Transverse colon (tissue), 4 donors: Measurements from ENCODE around the gene SLC6A1. TPM values are rescaled to one million over a fixed set of nuclear protein-coding genes. Genes with fewer than 3 reads are reported as not detected.

Experiments used
- DNase-seq: peaks from one replicate; pipeline ENCODE4 v3.0.0-alpha.2; 2019
- H3K27ac ChIP-seq, 4 donors: fragments of 200-600 bp; sonication (generic); 2 replicates each; pipeline ENCODE4 v1.5.1; 2016 to 2018; ENCODE audit warnings: inconsistent platforms in 4 of 4
- H3K27me3 ChIP-seq: fragments of 200-600 bp; sonication (generic); 2 replicates; pipeline ENCODE4 v1.5.1; 2017; ENCODE audit warnings: inconsistent platforms
- H3K36me3 ChIP-seq, 4 donors: fragments of 200-600 bp; sonication (generic); 2 replicates each; pipeline ENCODE4 v1.5.1; 2017 to 2019; ENCODE audit warnings: inconsistent platforms in 4 of 4
- H3K4me1 ChIP-seq, 4 donors: fragments of 200-600 bp; sonication (generic); 2 replicates each; pipeline ENCODE4 v1.5.1; 2017 to 2020; ENCODE audit warnings: inconsistent platforms in 4 of 4
- H3K4me3 ChIP-seq, 4 donors: fragments of 200-600 bp; sonication (generic); 1 replicate in 1 of 4; 2 replicates in 3 of 4; pipeline versions ENCODE4 v1.5.1 to v1.6.1; 2017 to 2019; ENCODE audit warnings: inconsistent platforms in 4 of 4
- H3K9me3 ChIP-seq, 2 donors: fragments of 200-600 bp; sonication (generic); 2 replicates each; pipeline ENCODE4 v1.5.1; 2017 to 2019; ENCODE audit warnings: inconsistent platforms in 2 of 2
- EP300 ChIP-seq: sonication (generic); formaldehyde crosslinking; IDR thresholded peaks from one replicate; pipeline ENCODE4 v1.6.1; 2017; ENCODE audit warnings: antibody characterized with exemption, low read depth
- POLR2A ChIP-seq: fragments of 450-650 bp; IDR thresholded peaks from one replicate; pipeline ENCODE4 v1.6.1; 2016; ENCODE audit warnings: antibody characterized with exemption, mild to moderate bottlenecking, moderate library complexity
- POLR2AphosphoS5 ChIP-seq, 3 donors: sonication (generic); formaldehyde crosslinking; IDR thresholded peaks; one replicate each; pipeline ENCODE4 v1.6.1; 2016; ENCODE audit warnings: antibody characterized with exemption in 3 of 3
- WGBS, 2 donors: methylation state at CpG; one replicate each; pipeline ENCODE4 v1.1.5; 2018; ENCODE audit warnings: low coverage in 1 of 2; 5-methylcytosine and 5-hydroxymethylcytosine counted together
- in situ Hi-C, 4 donors: fragments of 200-750 bp; cut with MboI; loops; one replicate each; pipeline versions ENCODE4 v1.15.0 to v1.15.1; 2017; ENCODE audit warnings: low sequenced_read_pairs in 3 of 4, low pct_ligation_motif_present in 1 of 4, low pct_unique_long_range_greater_than_20kb in 1 of 4
- intact Hi-C: fragments of 100-400 bp; cut with DNase I; formaldehyde crosslinking; loops from one replicate; pipeline ENCODE4 v1.15.1; 2023; ENCODE audit warnings: low total_unique reads
- total RNA-seq, 4 donors: library from RNA; depleted of rRNA; stranded (reverse); fragments of >200 nt; gene quantifications; one replicate each; pipeline ENCODE4 v1.1.0, GENCODE V29; 2016
- TF ChIP-seq, protein P1 (sequence below), 5 experiments: fragments of 200-600 bp in 3 of 5; fragments of 450-650 bp in 2 of 5; sonication (generic) in 3 of 5; IDR thresholded peaks; 1 replicate in 2 of 5; 2 replicates in 3 of 5; pipeline ENCODE4 v1.5.1; 2016 to 2017; ENCODE audit warnings: antibody characterized with exemption in 5 of 5, inconsistent platforms in 3 of 5, mild to moderate bottlenecking in 2 of 5, moderate library complexity in 1 of 5

SLC6A1 gene
- total RNA-seq, 4 donors from 2014 or later, result 0.20 to 0.55 (median 0.48) TPM; not detected in 1

DNA sequence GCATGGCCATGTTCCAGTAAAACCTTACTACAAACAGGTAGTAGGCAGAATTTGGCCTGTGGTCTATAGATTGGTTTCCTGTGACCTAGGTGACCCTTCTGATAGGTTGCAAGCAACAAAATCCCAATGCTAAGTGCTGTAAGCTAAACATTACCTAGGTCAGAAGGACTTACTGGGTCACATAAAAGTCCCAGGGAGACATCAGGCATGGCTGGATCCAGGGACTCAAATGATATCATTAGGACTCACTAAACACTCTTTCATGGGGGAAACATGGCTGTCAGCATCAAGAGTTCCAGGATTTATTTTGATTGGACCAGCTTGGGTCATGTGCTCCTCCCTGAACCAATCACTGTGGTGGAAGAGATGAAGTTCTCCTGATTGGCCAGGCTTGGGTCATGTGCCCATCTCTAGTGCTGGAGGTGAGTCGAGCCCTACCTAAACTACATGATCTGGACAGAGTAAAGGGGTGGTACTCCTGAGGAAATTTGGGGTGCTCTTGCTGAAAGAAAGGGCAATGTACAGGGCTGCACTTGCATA lies 16.8 kb upstream of the SLC6A1 start:
- H3K27ac ChIP-seq, result no peak overlapping the region
- H3K9me3 ChIP-seq, result no peaks in the 10 kb centered on the region
- WGBS, 2 donors, result 77% methylated on average over 1 of the region's 1 CpG; no CpG with 5 or more reads in 1 of the 2 donors
- peaks cover 7% of the 10 kb centered on the region for H3K27me3 ChIP-seq
- H3K4me3 ChIP-seq, result no peak overlapping the region
- no peak for DNase-seq
- intact Hi-C loops, result no loop called here
- H3K4me1 ChIP-seq, result peaks cover 0 to 5% (median 0%) of the 10 kb centered on the region in 4 donors
- TF ChIP-seq POLR2AphosphoS5 (IDR thresholded peaks at IDR 0.05) (no peak), POLR2A (no peak), EP300 (no peak)
- TF ChIP-seq, protein P1, sequence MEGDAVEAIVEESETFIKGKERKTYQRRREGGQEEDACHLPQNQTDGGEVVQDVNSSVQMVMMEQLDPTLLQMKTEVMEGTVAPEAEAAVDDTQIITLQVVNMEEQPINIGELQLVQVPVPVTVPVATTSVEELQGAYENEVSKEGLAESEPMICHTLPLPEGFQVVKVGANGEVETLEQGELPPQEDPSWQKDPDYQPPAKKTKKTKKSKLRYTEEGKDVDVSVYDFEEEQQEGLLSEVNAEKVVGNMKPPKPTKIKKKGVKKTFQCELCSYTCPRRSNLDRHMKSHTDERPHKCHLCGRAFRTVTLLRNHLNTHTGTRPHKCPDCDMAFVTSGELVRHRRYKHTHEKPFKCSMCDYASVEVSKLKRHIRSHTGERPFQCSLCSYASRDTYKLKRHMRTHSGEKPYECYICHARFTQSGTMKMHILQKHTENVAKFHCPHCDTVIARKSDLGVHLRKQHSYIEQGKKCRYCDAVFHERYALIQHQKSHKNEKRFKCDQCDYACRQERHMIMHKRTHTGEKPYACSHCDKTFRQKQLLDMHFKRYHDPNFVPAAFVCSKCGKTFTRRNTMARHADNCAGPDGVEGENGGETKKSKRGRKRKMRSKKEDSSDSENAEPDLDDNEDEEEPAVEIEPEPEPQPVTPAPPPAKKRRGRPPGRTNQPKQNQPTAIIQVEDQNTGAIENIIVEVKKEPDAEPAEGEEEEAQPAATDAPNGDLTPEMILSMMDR (IDR thresholded peaks at IDR 0.05), result no peak
- in situ Hi-C loops, result no loop called here
- no peaks in the 10 kb centered on the region for H3K36me3 ChIP-seq

DNA sequence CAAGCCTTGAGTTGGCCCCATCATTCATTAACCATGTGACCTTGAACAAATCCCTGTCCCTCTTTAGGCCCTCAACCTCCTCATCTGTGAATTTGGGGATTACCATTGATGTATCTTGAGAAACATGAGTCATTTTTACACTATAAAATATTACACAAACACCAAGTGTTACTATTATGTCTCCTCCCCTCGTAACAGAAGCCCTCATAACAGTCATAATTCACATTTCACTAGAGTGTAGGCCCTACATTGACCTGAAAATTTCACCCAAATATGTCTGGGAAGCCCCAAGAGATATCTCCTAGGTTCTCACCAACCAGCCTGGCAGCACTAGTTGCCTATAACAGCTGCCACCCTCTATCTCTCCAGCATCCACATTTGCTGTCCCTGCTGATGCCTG lies 15.8 kb upstream of the SLC6A1 start:
- no peak for DNase-seq
- peaks cover 0 to 5% (median 0%) of the 10 kb centered on the region in 4 donors for H3K4me1 ChIP-seq
- 33 to 85% methylated on average over 1 of the region's 1 CpG for WGBS, 2 donors
- H3K27ac ChIP-seq, result no peak overlapping the region
- peaks cover 7% of the 10 kb centered on the region for H3K27me3 ChIP-seq
- H3K9me3 ChIP-seq, result no peaks in the 10 kb centered on the region
- intact Hi-C loops, result no loop called here
- no peak for TF ChIP-seq EP300
- no peak for TF ChIP-seq POLR2A
- TF ChIP-seq POLR2AphosphoS5 (IDR thresholded peaks at IDR 0.05), result no peak
- TF ChIP-seq, protein P1 (IDR thresholded peaks at IDR 0.05), result no peak
- no peak overlapping the region for H3K4me3 ChIP-seq
- in situ Hi-C loops, result no loop called here
- H3K36me3 ChIP-seq, result no peaks in the 10 kb centered on the region

DNA sequence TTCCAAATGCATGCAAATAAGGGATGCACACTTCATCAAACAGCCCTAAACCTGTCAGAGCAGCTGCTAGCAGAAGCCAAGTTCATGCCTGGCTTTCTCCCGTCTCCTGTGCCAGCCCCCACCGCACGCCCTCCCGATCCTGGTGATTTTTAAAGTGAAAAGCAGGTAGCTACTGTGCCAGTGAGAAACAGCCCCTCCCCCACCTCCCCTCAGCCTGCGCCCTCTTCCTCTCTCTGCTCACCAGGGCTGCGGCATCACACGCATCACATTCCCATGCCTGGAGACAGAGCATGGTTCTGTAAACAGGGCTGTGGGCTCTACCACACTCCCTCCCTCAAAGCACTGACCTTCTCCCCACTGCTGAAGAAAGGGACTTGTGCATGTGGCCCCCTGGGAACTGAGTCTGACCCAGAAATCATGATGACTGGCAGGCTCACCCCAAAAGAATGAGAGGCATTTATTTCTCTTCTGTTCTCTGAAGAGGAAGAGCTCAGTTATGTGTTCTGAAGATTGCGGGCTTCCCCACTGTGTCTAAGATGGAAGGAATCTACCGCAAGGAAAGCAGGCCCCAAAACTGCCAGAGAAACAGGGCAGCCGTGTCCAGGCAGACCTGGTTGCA lies 14.5 kb upstream of the SLC6A1 start:
- no peak overlapping the region for H3K27ac ChIP-seq
- H3K36me3 ChIP-seq, result no peaks in the 10 kb centered on the region

DNA sequence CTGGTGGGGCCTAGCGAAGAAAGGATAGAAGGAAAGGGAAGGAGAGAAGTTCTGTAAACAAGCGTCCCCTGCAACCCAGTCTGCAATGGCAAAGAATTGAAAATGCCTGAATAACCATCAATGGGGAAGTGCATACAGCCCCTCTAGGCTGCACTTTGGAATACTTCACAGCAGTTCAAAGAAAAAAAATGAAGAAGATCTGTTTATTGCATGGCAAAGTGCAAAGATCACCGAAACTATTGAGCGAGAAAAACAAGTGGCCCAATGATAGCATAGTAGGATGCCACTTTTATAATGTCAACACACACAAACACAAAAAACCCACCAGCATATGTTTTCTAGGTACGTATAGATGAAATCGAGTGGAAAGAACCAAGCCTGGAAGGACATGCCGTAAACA lies 13.6 kb upstream of the SLC6A1 start:
- TF ChIP-seq, protein P1 (IDR thresholded peaks at IDR 0.05), result no peak
- TF ChIP-seq POLR2A, result no peak
- TF ChIP-seq POLR2AphosphoS5 (IDR thresholded peaks at IDR 0.05), result no peak
- no peak for TF ChIP-seq EP300
- in situ Hi-C loops, result no loop called here

More for the DNA sequence above, 14.5 kb upstream of the SLC6A1 start:
- 40 to 64% methylated on average over 3 to 10 of the region's 10 CpGs for WGBS, 2 donors
- TF ChIP-seq POLR2AphosphoS5 (IDR thresholded peaks at IDR 0.05) (no peak), POLR2A (no peak), EP300 (no peak)
- TF ChIP-seq, protein P1 (IDR thresholded peaks at IDR 0.05), result no peak
- Histone ChIP-seq H3K27me3 (peaks cover 7% of the 10 kb centered on the region), H3K4me1 (peaks cover 0 to 9% (median 0%) of the 10 kb centered on the region in 4 donors), H3K9me3 (no peaks in the 10 kb centered on the region), H3K4me3 (no peak overlapping the region)
- no peak for DNase-seq
- in situ Hi-C loops (no loop called here), intact Hi-C loops (no loop called here)

More for the DNA sequence above, 13.6 kb upstream of the SLC6A1 start:
- Histone ChIP-seq H3K27ac (no peak overlapping the region), H3K4me1 (peaks cover 0 to 11% (median 0%) of the 10 kb centered on the region in 4 donors), H3K9me3 (no peaks in the 10 kb centered on the region), H3K27me3 (peaks cover 2% of the 10 kb centered on the region), H3K4me3 (no peak overlapping the region), H3K36me3 (no peaks in the 10 kb centered on the region)
- 81 to 88% methylated on average over 7 of the region's 7 CpGs for WGBS, 2 donors
- no peak for DNase-seq
- intact Hi-C loops, result no loop called here
